ENCODE data around the gene GRXCR1. TPM values are rescaled to one million over a fixed set of nuclear protein-coding genes. Genes with fewer than 3 reads are reported as not detected.

The GRXCR1 gene
- not detected in 2 replicates for polyA plus RNA-seq

GRCh38 chr4:42892413-42892812 lies at the start of gene GRXCR1:
Gene GRXCR1 (plus strand): TSS chr4:42892713. CDS start chr4:42893267, 554 bp downstream.

Other genes with a start within 250 kb of the GRXCR1 start
- gene ATP8A1, start 235.6 kb upstream of the GRXCR1 start, polyA plus RNA-seq, result 16.9 and 28.7 TPM in 2 replicates

Measured in Purkinje cell (primary cell).